Neuronal stem cell (in vitro differentiated cells): Measurements from ENCODE around the gene DPYSL4.
"Not testable (repeated sequence)": the region's sequence is repeated elsewhere in the genome, so short reads cannot be mapped to it uniquely, and the experiment has no call there.

Experiments used
- DNase-seq: peaks from one replicate; pipeline ENCODE4 v3.0.0-alpha.2; 2013; ENCODE audit warnings: low spot score
- H2AFZ ChIP-seq: one replicate; pipeline ENCODE4 v1.6.1; 2013; ENCODE audit warnings: mild to moderate bottlenecking, low read length, inconsistent platforms
- H2AK5ac ChIP-seq: 2 replicates; pipeline ENCODE4 v1.6.1; 2013; ENCODE audit warnings: low read depth, mild to moderate bottlenecking, inconsistent platforms, low read length, moderate library complexity, mixed read lengths
- H2BK120ac ChIP-seq: 2 replicates; pipeline ENCODE4 v1.6.1; 2013; ENCODE audit warnings: low read depth, mild to moderate bottlenecking, inconsistent platforms, low read length, moderate library complexity, mixed read lengths
- H2BK12ac ChIP-seq: one replicate; pipeline ENCODE4 v1.6.1; 2013; ENCODE audit warnings: low read length, inconsistent platforms
- H2BK15ac ChIP-seq: 2 replicates; pipeline ENCODE4 v1.6.1; 2013; ENCODE audit warnings: mild to moderate bottlenecking, low read length, inconsistent platforms, mixed read lengths
- H2BK5ac ChIP-seq: one replicate; pipeline ENCODE4 v1.6.1; 2013; ENCODE audit warnings: inconsistent platforms, mild to moderate bottlenecking, low read length, moderate library complexity
- H3K14ac ChIP-seq: one replicate; pipeline ENCODE4 v1.6.1; 2013; ENCODE audit warnings: low read length, inconsistent platforms
- H3K18ac ChIP-seq: 2 replicates; pipeline ENCODE4 v1.6.1; 2013; ENCODE audit warnings: low read length, inconsistent platforms
- H3K23ac ChIP-seq: 2 replicates; pipeline ENCODE4 v1.6.1; 2013; ENCODE audit warnings: low read depth, mild to moderate bottlenecking, mixed read lengths, low read length, inconsistent platforms; ENCODE audit not compliant: poor library complexity
- H3K27ac ChIP-seq: replicated peaks from 3 replicates; pipeline ENCODE4 v1.5.1; 2013; ENCODE audit warnings: low read length, inconsistent platforms
- H3K27me3 ChIP-seq, 3 experiments: 2 replicates each; pipeline ENCODE4 v1.6.1; 2013; ENCODE audit warnings: low read length in 3 of 3, mild to moderate bottlenecking in 2 of 3, inconsistent platforms in 1 of 3, low read depth in 1 of 3, mixed read lengths in 1 of 3, moderate library complexity in 1 of 3; ENCODE audit not compliant: control insufficient read depth in 3 of 3, insufficient read depth in 3 of 3
- H3K36me3 ChIP-seq, 2 donors: replicated peaks in 1 of 2; 2 replicates each; pipeline ENCODE4 v1.6.1; 2013; ENCODE audit warnings: low read length in 2 of 2; ENCODE audit not compliant: control insufficient read depth in 2 of 2, insufficient read depth in 2 of 2
- H3K4ac ChIP-seq: 2 replicates; pipeline ENCODE4 v1.6.1; 2013; ENCODE audit warnings: inconsistent platforms, mild to moderate bottlenecking, low read length, moderate library complexity
- H3K4me1 ChIP-seq, 2 donors: 1 replicate in 1 of 2; 2 replicates in 1 of 2; pipeline ENCODE4 v1.6.1; 2013; ENCODE audit warnings: low read length in 2 of 2, low read depth in 1 of 2; ENCODE audit not compliant: control insufficient read depth in 2 of 2, insufficient read depth in 1 of 2
- H3K4me2 ChIP-seq: one replicate; pipeline ENCODE4 v1.6.1; 2013; ENCODE audit warnings: mild to moderate bottlenecking, low read length, inconsistent platforms; ENCODE audit not compliant: insufficient read depth, poor library complexity, severe bottlenecking
- H3K4me3 ChIP-seq, 2 donors: 2 replicates each; pipeline ENCODE4 v1.5.1; 2013; ENCODE audit warnings: low read length in 2 of 2, mild to moderate bottlenecking in 2 of 2, inconsistent platforms in 1 of 2, moderate library complexity in 1 of 2
- H3K79me1 ChIP-seq: one replicate; pipeline ENCODE4 v1.6.1; 2013; ENCODE audit warnings: low read depth, mild to moderate bottlenecking, inconsistent platforms, low read length, moderate library complexity
- H3K9ac ChIP-seq: one replicate; pipeline ENCODE4 v1.6.1; 2013; ENCODE audit warnings: mild to moderate bottlenecking, low read depth, low read length, inconsistent platforms; ENCODE audit not compliant: poor library complexity
- H3K9me3 ChIP-seq, 2 donors: replicated peaks in 1 of 2; 2 replicates each; pipeline versions ENCODE3 to v1.6.1; 2013; ENCODE audit warnings: low read length in 2 of 2, mild to moderate bottlenecking in 2 of 2, inconsistent platforms in 1 of 2, low read depth in 1 of 2, mixed read lengths in 1 of 2, moderate library complexity in 1 of 2; ENCODE audit not compliant: control insufficient read depth in 2 of 2, insufficient read depth in 1 of 2
- H4K8ac ChIP-seq: one replicate; pipeline ENCODE4 v1.6.1; 2013; ENCODE audit warnings: low read depth, mild to moderate bottlenecking, inconsistent platforms, low read length, moderate library complexity
- H4K91ac ChIP-seq: one replicate; pipeline ENCODE4 v1.6.1; 2013; ENCODE audit warnings: low read length, low read depth, mild to moderate bottlenecking, inconsistent platforms; ENCODE audit not compliant: poor library complexity
- WGBS, 2 donors: extraction: QIAGEN DNeasy Blood & Tissue Kit; methylation state at CpG; one replicate each; pipeline ENCODE4 v1.1.7; 2013; ENCODE audit warnings: missing lambda C conversion rate in 2 of 2, mixed read lengths in 1 of 2; ENCODE audit not compliant: insufficient read length in 2 of 2, insufficient replicate concordance in 1 of 2; ENCODE audit errors: extremely low coverage in 2 of 2; 5-methylcytosine and 5-hydroxymethylcytosine counted together

Gene DPYSL4

DNA sequence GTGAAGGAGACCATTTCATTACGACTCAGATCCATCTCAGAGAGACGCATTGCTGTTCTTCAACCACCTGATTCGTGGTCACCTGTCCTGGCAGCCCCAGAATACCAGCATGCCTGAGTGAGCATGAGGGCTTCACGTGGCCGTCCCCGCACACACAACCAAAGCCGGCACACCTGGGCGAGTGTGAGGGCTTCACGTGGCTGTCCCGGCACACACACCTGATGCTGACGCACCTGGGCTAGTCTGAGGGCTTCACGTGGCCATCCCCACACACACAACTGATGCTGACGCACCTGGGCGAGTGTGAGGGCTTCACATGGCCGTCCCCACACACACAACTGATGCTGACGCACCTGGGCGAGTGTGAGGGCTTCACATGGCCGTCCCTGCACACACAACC lies 34.2 kb downstream of the DPYSL4 start:
- not testable (repeated sequence) for H3K14ac ChIP-seq, DNase-seq

DNA sequence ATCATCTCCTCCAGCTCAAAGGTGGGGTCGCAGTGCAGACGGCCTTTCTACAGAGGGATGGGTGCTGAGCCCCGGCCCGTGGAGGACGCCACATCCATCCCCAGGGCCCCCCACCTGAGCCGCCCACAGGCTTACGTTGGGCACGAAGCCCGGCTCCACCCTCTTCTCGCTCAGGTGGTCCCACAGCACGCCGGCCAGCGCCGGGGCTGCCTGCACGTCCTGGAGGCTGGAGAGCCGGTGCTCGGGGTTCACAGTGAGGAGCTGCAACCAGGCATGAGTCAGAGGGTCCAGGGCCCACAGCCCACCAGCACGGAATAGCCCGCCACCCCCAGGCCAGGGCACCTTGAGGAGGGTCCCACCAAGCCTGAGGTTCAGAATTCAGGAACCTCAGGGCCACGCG lies 36.0 kb downstream of the DPYSL4 start:
- no peak overlapping the region for H2BK5ac ChIP-seq
- no peak for DNase-seq
- peaks cover 0 to 5% of the 10 kb centered on the region in 2 donors for H3K4me1 ChIP-seq
- no CpG with 5 or more reads among the region's 21 CpGs for WGBS, 2 donors
- H2AK5ac ChIP-seq: peak overlapping the region; percentile 36
- H2BK120ac ChIP-seq: no peak overlapping the region
- H3K27me3 ChIP-seq: no peaks in the 10 kb centered on the region
- no peak overlapping the region for H2BK15ac ChIP-seq
- peaks cover 1% of the 10 kb centered on the region for H3K79me1 ChIP-seq
- peak overlapping the region; percentile 75 for H2BK12ac ChIP-seq
- peaks cover 3 to 6% of the 10 kb centered on the region in 2 donors for H3K9me3 ChIP-seq
- H3K36me3 ChIP-seq: peaks cover 0 to 2% of the 10 kb centered on the region in 2 donors
- no peak overlapping the region for H3K14ac ChIP-seq
- no peak overlapping the region for H3K27ac ChIP-seq
- peak overlapping the region; percentile 60 for H2AFZ ChIP-seq
- H4K8ac ChIP-seq: no peak overlapping the region
- peak overlapping the region; percentile 9 for H4K91ac ChIP-seq
- H3K9ac ChIP-seq: no peak overlapping the region
- peak overlapping the region; percentile 73 for H3K23ac ChIP-seq
- no peak overlapping the region for H3K4ac ChIP-seq
- H3K4me3 ChIP-seq: no peak overlapping the region
- no peak overlapping the region for H3K4me2 ChIP-seq
- H3K18ac ChIP-seq: peak overlapping the region; percentile 87

More for the DNA sequence above, 34.2 kb downstream of the DPYSL4 start:
- not testable (repeated sequence) for H2AFZ ChIP-seq, H4K91ac ChIP-seq, H3K36me3 ChIP-seq, H3K4me2 ChIP-seq, H2BK5ac ChIP-seq, H3K27ac ChIP-seq, H3K23ac ChIP-seq, H3K79me1 ChIP-seq, H3K27me3 ChIP-seq, H2BK12ac ChIP-seq, H4K8ac ChIP-seq, H2BK120ac ChIP-seq, H3K4ac ChIP-seq, H3K9me3 ChIP-seq, H3K4me1 ChIP-seq, H3K18ac ChIP-seq, H2BK15ac ChIP-seq, H2AK5ac ChIP-seq, H3K9ac ChIP-seq, H3K4me3 ChIP-seq
- no CpG with 5 or more reads among the region's 18 CpGs for WGBS, 2 donors

DNA sequence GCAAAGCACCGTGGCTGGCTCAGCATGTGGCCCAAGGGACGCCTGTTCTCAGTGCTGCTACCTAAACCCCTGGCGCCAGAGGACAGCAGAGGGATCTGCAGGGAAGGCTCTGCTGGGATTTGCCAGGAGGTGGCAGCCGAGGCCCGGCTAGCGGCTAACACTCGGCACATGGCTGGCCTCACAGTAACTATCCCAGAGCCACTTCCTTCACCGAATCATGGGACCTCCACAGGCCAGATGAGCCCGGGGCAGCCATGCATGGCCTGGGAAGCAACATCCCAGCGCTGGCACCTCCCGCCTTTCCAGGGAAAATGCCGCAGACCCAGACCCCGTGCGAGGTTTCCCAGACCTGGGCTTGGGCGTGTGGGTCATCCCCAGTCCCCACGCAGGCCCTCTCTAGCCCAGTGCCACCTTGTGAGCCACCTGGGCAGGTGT lies 36.4 kb downstream of the DPYSL4 start:
- no peak overlapping the region for H3K9ac ChIP-seq
- peak overlapping the region; percentile 89 for H3K4ac ChIP-seq
- peak overlapping the region; percentile 73 for H3K23ac ChIP-seq
- H2BK120ac ChIP-seq: peak overlapping the region; percentile 91
- peak overlapping the region; percentile 94 for H2BK12ac ChIP-seq
- H2BK15ac ChIP-seq: peak overlapping the region; percentile 96
- no peak overlapping the region for H3K27ac ChIP-seq
- H3K4me2 ChIP-seq: no peak overlapping the region
- peaks cover 2 to 3% of the 10 kb centered on the region in 2 donors for H3K9me3 ChIP-seq
- H3K79me1 ChIP-seq: peaks cover 1% of the 10 kb centered on the region
- DNase-seq: peak; percentile 62
- peak overlapping the region; percentile 90 for H3K18ac ChIP-seq
- no CpG with 5 or more reads among the region's 16 CpGs for WGBS, 2 donors
- no peak overlapping the region for H4K91ac ChIP-seq
- no peak overlapping the region for H4K8ac ChIP-seq
- peak overlapping the region; percentile 100 for H2AK5ac ChIP-seq
- no peaks in the 10 kb centered on the region for H3K27me3 ChIP-seq
- H3K4me1 ChIP-seq: peaks cover 0 to 5% of the 10 kb centered on the region in 2 donors
- peak overlapping the region; percentile 80 for H2AFZ ChIP-seq
- peaks cover 0 to 2% of the 10 kb centered on the region in 2 donors for H3K36me3 ChIP-seq
- H3K14ac ChIP-seq: peak overlapping the region; percentile 38
- H3K4me3 ChIP-seq: no peak overlapping the region
- H2BK5ac ChIP-seq: peak overlapping the region; percentile 66

DNA sequence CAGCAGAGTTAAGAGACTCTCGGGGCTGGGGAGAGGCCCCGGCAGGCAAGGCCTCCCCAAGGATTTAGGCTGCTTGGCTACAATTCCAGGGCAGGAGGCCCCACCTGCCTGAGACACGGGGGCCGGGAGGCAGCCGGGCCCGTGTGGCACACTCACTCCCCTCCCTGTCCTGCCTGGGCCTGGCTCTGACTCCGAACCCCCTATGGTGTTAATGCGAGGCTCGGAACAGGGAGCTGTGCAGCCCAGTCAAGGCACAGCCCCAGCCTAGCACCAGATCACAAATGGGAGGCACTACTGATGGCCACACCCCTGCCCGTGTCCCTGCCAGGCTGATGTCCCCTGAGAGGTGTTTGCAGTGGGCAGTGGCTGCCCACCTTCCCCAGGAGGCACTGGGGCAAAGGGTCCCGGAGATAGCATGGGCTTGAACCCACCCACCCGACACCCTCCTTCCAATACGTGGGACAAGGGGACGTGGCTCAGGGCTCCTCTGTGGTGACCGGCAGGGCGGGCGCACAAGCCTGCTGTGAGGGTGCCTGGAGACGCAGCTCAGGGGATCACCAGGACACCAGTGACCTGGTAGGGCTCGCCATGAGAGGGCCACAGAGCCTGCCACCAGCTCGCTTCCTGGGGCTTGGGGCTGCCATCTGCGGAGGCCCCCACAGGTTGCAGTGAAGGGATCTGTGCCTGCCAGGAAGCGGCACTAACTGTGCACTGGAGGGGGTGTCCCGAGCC lies 37.0 kb downstream of the DPYSL4 start:
- Histone ChIP-seq H2BK5ac (peak overlapping the region; percentile 66), H3K18ac (peak overlapping the region; percentile 90), H2BK15ac (peak overlapping the region; percentile 96), H3K27me3 (no peaks in the 10 kb centered on the region), H3K4ac (peak overlapping the region; percentile 11), H3K14ac (peak overlapping the region; percentile 71), H3K4me2 (no peak overlapping the region), H3K9ac (peak overlapping the region; percentile 60), H3K4me3 (no peak overlapping the region), H2BK120ac (peak overlapping the region; percentile 91), H4K91ac (no peak overlapping the region), H3K9me3 (peaks cover under 1 to 3% of the 10 kb centered on the region in 2 donors), H3K23ac (peak overlapping the region; percentile 31), H2AFZ (peak overlapping the region; percentile 80), H3K79me1 (peaks cover 1% of the 10 kb centered on the region), H3K4me1 (peaks cover 0 to 5% of the 10 kb centered on the region in 2 donors), H2BK12ac (peak overlapping the region; percentile 94), H3K27ac (no peak overlapping the region), H2AK5ac (peak overlapping the region; percentile 100), H4K8ac (peak overlapping the region; percentile 43), H3K36me3 (peaks cover 0 to 2% of the 10 kb centered on the region in 2 donors)
- DNase-seq: no peak
- WGBS, 2 donors: no CpG with 5 or more reads among the region's 23 CpGs
